ENCODE data around the gene GGA1.

Gene GGA1

GRCh38 chr22:37627121-37627520 lies 18.5 kb downstream of the GGA1 start:
- FAIRE-seq (no peak), DNase-seq (ENCODE audit: low spot score) (no peak)

GRCh38 chr22:37627545-37627944 lies 18.9 kb downstream of the GGA1 start:
- DNase-seq (ENCODE audit: low spot score) (no peak), FAIRE-seq (no peak)

- no peak for DNase-seq (ENCODE audit: low spot score)
- FAIRE-seq: no peak
Observed at GRCh38 chr22:37628830-37629229, 20.2 kb downstream of the GGA1 start.

- FAIRE-seq (no peak), DNase-seq (ENCODE audit: low spot score) (no peak)
Observed at GRCh38 chr22:37629928-37630327, 21.3 kb downstream of the GGA1 start.

GRCh38 chr22:37630839-37631435 lies 22.3 kb downstream of the GGA1 start:
- no peak for FAIRE-seq
- DNase-seq (ENCODE audit: low spot score): no peak

- FAIRE-seq (no peak), DNase-seq (ENCODE audit: low spot score) (no peak)
Observed at GRCh38 chr22:37631448-37632173, 23.0 kb downstream of the GGA1 start.

GRCh38 chr22:37632174-37633088 lies 23.8 kb downstream of the GGA1 start:
- DNase-seq (ENCODE audit: low spot score): no peak
- no peak for FAIRE-seq

- DNase-seq (ENCODE audit: low spot score) (no peak), FAIRE-seq (no peak)
Observed at GRCh38 chr22:37633089-37633624, 24.5 kb downstream of the GGA1 start.

- DNase-seq (ENCODE audit: low spot score) (peak; percentile 80), FAIRE-seq (peak; percentile 77)
Observed at GRCh38 chr22:37633625-37634416, 25.2 kb downstream of the GGA1 start.

GRCh38 chr22:37634417-37634924 lies 25.8 kb downstream of the GGA1 start:
- DNase-seq (ENCODE audit: low spot score): no peak
- no peak for FAIRE-seq

GRCh38 chr22:37635157-37635556 lies 26.5 kb downstream of the GGA1 start:
- FAIRE-seq (no peak), DNase-seq (ENCODE audit: low spot score) (no peak)

- peak; percentile 5 for DNase-seq (ENCODE audit: low spot score)
- no peak for FAIRE-seq
Observed at GRCh38 chr22:37636186-37636948, 27.7 kb downstream of the GGA1 start.

- no peak for DNase-seq (ENCODE audit: low spot score)
- no peak for FAIRE-seq
Observed at GRCh38 chr22:37636949-37637273, 28.3 kb downstream of the GGA1 start.

GRCh38 chr22:37638391-37639069 lies 29.9 kb downstream of the GGA1 start:
- DNase-seq (ENCODE audit: low spot score) (no peak), FAIRE-seq (no peak)

- no peak for DNase-seq (ENCODE audit: low spot score)
- no peak for FAIRE-seq
Observed at GRCh38 chr22:37639070-37639760, 30.6 kb downstream of the GGA1 start, which contains the start of gene SH3BP1. TSS of gene SH3BP1 (plus strand) at chr22:37639669. CDS start at chr22:37639788, 119 bp downstream.

- FAIRE-seq (no peak), DNase-seq (ENCODE audit: low spot score) (no peak)
Observed at GRCh38 chr22:37639771-37640590, 31.3 kb downstream of the GGA1 start.

GRCh38 chr22:37640591-37641560 lies 32.2 kb downstream of the GGA1 start:
- no peak for FAIRE-seq
- no peak for DNase-seq (ENCODE audit: low spot score)

Data from RCC 7860 (cell line).